Measurements from ENCODE around the gene KRT76. TPM values are rescaled to one million over a fixed set of nuclear protein-coding genes. Genes with fewer than 3 reads are reported as not detected.

KRT76 gene
- total and polyA plus RNA-seq, 2 experiments from 2014 or later: not detected

DNA sequence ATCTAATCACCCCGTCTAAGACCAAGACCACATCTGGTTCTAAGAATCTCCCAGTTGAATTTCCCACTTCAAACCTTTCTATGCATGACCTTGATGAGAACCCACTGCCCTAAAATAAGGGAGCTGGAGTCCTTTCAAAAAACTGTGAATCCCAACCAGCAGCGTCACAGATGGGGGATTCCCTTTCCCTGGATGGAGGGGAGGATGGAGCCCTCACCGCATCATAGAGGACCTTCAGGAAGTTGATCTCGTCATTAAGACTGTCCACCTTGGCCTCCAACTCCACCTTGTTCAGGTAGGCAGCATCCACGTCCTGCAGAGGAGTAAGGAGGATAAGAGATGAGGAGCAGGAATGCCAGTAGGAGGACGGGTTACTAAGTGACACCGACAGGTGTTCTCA lies 32.0 kb upstream of the KRT76 start (continued):
- TF ChIP-seq, protein P1, sequence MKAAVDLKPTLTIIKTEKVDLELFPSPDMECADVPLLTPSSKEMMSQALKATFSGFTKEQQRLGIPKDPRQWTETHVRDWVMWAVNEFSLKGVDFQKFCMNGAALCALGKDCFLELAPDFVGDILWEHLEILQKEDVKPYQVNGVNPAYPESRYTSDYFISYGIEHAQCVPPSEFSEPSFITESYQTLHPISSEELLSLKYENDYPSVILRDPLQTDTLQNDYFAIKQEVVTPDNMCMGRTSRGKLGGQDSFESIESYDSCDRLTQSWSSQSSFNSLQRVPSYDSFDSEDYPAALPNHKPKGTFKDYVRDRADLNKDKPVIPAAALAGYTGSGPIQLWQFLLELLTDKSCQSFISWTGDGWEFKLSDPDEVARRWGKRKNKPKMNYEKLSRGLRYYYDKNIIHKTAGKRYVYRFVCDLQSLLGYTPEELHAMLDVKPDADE (IDR thresholded peaks at IDR 0.05): no peak
- TF ChIP-seq POLR2AphosphoS5 (IDR thresholded peaks at IDR 0.05; ENCODE audit: low read depth): no peak
- TF ChIP-seq EZH2 (IDR thresholded peaks at IDR 0.05; ENCODE audit: low read depth, unreplicated experiment): no peak

DNA sequence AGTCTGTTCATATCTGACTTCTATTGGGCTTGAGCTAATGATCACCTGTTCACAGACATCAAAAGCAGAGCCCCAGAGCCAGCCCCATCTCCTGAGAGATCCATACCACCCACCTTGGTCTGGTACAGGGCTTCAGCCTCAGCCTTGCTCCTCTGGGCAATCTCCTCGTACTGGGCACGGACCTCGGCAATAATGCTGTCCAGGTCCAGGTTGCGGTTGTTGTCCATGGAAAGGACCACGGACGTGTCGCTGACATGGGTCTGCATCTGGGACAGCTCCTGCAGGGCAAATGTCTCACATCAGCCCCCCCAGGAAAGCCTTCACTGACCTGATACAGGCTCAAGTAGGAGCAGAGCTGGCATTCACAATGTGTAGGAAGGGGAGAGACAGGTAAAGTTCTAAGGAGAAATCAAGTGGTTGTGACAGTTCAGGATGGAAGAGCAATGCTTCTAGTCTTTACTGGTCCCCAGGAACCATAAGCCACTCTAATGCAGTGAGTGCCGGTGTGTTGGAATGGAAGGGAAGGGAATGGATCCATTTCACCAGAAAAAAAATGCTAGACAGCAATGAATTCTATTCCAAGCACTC lies 31.5 kb upstream of the KRT76 start:
- H3K4me3 Mint-ChIP-seq: no peak overlapping the region
- no peaks in the 10 kb centered on the region for H3F3A ChIP-seq (replicated peaks; ENCODE audit: low read depth)
- H3K4me2 ChIP-seq: no peak overlapping the region
- H3K9me2 ChIP-seq (ENCODE audit: insufficient read depth): peaks cover 15% of the 10 kb centered on the region
- H3K9me3 Mint-ChIP-seq: no peaks in the 10 kb centered on the region
- H3K27me3 Mint-ChIP-seq (ENCODE audit: insufficient read depth, low read depth, poor library complexity): peaks cover 5% of the 10 kb centered on the region
- H3K79me2 ChIP-seq (replicated peaks; ENCODE audit: insufficient read depth): no peaks in the 10 kb centered on the region
- H3K27ac ChIP-seq (ENCODE audit: low read depth): no peak overlapping the region
- H3K27ac Mint-ChIP-seq: no peak overlapping the region
- peaks cover 15% of the 10 kb centered on the region; the same call in 2 of the 3 replicates for H3K4me1 Mint-ChIP-seq
- no peaks in the 10 kb centered on the region for H3K36me3 Mint-ChIP-seq (ENCODE audit: low read depth)
- no peaks in the 10 kb centered on the region for H3K36me3 ChIP-seq (ENCODE audit: insufficient read depth)
- H3K4me1 ChIP-seq (ENCODE audit: insufficient read depth): peaks cover 13% of the 10 kb centered on the region
- DNase-seq (ENCODE audit: low spot score) (no peak), ATAC-seq (no peak)
- H2AFZ ChIP-seq: no peak overlapping the region
- no peak overlapping the region for H3K4me3 ChIP-seq
- no peaks in the 10 kb centered on the region for H3K27me3 ChIP-seq (ENCODE audit: insufficient read depth)
- TF ChIP-seq STAT1 (IDR thresholded peaks at IDR 0.05; ENCODE audit: unreplicated experiment) (no peak), CREB1 (CRISPR knock-in tag; IDR thresholded peaks at IDR 0.05; ENCODE audit: low read depth) (no peak)
- TF ChIP-seq, protein P2, sequence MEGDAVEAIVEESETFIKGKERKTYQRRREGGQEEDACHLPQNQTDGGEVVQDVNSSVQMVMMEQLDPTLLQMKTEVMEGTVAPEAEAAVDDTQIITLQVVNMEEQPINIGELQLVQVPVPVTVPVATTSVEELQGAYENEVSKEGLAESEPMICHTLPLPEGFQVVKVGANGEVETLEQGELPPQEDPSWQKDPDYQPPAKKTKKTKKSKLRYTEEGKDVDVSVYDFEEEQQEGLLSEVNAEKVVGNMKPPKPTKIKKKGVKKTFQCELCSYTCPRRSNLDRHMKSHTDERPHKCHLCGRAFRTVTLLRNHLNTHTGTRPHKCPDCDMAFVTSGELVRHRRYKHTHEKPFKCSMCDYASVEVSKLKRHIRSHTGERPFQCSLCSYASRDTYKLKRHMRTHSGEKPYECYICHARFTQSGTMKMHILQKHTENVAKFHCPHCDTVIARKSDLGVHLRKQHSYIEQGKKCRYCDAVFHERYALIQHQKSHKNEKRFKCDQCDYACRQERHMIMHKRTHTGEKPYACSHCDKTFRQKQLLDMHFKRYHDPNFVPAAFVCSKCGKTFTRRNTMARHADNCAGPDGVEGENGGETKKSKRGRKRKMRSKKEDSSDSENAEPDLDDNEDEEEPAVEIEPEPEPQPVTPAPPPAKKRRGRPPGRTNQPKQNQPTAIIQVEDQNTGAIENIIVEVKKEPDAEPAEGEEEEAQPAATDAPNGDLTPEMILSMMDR (conservative IDR thresholded peaks at IDR 0.05; ENCODE audit: low read depth in 2 of 2): no peak
- H4K20me1 ChIP-seq (replicated peaks; ENCODE audit: insufficient read depth): no peaks in the 10 kb centered on the region

DNA sequence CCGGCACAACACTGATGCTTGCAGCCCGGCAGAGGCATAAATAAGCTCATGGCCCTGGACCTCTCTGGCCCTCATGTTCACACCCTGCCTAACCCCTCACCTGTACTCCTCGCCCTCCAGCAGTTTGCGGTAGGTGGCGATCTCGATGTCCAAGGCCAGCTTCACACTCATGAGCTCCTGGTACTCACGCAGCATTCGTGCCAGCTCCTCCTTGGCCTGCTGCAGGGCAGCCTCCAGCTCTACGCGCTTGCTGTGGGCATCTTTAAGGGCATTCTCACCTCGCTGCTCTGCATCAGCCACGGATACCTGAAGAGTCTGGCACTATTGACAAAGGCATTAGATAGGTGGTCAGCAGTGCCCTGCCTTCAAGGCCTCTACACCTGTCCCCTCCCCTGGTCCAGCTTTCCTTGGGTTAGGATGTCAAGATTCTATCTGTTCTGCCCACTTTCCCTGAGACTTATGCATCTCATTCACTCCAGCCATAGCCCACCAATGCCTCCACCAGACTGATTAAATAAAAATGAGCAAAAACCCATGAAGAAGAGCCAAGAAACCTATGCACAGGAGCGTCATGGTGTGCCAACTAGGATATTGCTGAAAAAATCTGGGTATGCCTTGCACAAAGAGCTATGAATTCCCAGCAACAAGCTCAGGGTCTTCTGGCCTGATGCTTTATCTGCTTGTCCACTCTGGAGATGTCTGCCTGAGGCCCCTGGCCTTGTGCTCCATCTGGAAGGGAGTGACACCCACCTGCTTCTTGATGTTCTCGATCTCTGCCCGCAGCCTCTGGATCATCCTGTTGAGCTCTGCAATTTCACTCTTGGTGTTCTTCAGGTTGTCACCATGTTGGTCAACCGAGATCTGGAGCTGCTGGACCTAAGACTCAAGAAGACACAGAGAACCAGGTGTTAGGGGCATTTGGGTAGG lies 30.7 kb upstream of the KRT76 start:
- peaks cover 13% of the 10 kb centered on the region for H3K4me1 ChIP-seq (ENCODE audit: insufficient read depth)
- H3K4me3 ChIP-seq: no peak overlapping the region
- ATAC-seq (no peak), DNase-seq (ENCODE audit: low spot score) (no peak)
- Mint-ChIP-seq H3K27me3 (ENCODE audit: insufficient read depth, low read depth, poor library complexity) (peaks cover 8% of the 10 kb centered on the region), H3K9me3 (no peaks in the 10 kb centered on the region), H3K36me3 (ENCODE audit: low read depth) (no peaks in the 10 kb centered on the region), H3K4me3 (no peak overlapping the region), H3K27ac (no peak overlapping the region), H3K4me1 (peaks cover 15% of the 10 kb centered on the region; the same call in 2 of the 3 replicates)
- no peak overlapping the region for H2AFZ ChIP-seq
- peaks cover 15% of the 10 kb centered on the region for H3K9me2 ChIP-seq (ENCODE audit: insufficient read depth)
- H3K27me3 ChIP-seq (ENCODE audit: insufficient read depth): no peaks in the 10 kb centered on the region
- no peak overlapping the region for H3K4me2 ChIP-seq
- H3K79me2 ChIP-seq (replicated peaks; ENCODE audit: insufficient read depth): no peaks in the 10 kb centered on the region
- H3K27ac ChIP-seq (ENCODE audit: low read depth): no peak overlapping the region
- TF ChIP-seq CREB1 (CRISPR knock-in tag; IDR thresholded peaks at IDR 0.05; ENCODE audit: low read depth): no peak
- no peak for TF ChIP-seq ZNF114 (CRISPR knock-in tag; IDR thresholded peaks at IDR 0.05)
- TF ChIP-seq, protein P3, sequence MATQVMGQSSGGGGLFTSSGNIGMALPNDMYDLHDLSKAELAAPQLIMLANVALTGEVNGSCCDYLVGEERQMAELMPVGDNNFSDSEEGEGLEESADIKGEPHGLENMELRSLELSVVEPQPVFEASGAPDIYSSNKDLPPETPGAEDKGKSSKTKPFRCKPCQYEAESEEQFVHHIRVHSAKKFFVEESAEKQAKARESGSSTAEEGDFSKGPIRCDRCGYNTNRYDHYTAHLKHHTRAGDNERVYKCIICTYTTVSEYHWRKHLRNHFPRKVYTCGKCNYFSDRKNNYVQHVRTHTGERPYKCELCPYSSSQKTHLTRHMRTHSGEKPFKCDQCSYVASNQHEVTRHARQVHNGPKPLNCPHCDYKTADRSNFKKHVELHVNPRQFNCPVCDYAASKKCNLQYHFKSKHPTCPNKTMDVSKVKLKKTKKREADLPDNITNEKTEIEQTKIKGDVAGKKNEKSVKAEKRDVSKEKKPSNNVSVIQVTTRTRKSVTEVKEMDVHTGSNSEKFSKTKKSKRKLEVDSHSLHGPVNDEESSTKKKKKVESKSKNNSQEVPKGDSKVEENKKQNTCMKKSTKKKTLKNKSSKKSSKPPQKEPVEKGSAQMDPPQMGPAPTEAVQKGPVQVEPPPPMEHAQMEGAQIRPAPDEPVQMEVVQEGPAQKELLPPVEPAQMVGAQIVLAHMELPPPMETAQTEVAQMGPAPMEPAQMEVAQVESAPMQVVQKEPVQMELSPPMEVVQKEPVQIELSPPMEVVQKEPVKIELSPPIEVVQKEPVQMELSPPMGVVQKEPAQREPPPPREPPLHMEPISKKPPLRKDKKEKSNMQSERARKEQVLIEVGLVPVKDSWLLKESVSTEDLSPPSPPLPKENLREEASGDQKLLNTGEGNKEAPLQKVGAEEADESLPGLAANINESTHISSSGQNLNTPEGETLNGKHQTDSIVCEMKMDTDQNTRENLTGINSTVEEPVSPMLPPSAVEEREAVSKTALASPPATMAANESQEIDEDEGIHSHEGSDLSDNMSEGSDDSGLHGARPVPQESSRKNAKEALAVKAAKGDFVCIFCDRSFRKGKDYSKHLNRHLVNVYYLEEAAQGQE (IDR thresholded peaks at IDR 0.05; ENCODE audit: unreplicated experiment): no peak
- TF ChIP-seq, protein P2 (conservative IDR thresholded peaks at IDR 0.05; ENCODE audit: low read depth in 2 of 2): peak in 1 of 2 experiments; percentile 33; a peak in 2 of 4 replicates
- no peak for TF ChIP-seq EZH2 (IDR thresholded peaks at IDR 0.05; ENCODE audit: low read depth, unreplicated experiment)
- H3K36me3 ChIP-seq (ENCODE audit: insufficient read depth): no peaks in the 10 kb centered on the region
- no peaks in the 10 kb centered on the region for H4K20me1 ChIP-seq (replicated peaks; ENCODE audit: insufficient read depth)
- H3F3A ChIP-seq (replicated peaks; ENCODE audit: low read depth): no peaks in the 10 kb centered on the region

All from GM23338 (cell line).